ENCODE results near the gene PTPRN2. TPM values are rescaled to one million over a fixed set of nuclear protein-coding genes. Genes with fewer than 3 reads are reported as not detected.

The PTPRN2 gene
- total RNA-seq, 1 experiment from 2014 or later: 2.1 TPM

DNA sequence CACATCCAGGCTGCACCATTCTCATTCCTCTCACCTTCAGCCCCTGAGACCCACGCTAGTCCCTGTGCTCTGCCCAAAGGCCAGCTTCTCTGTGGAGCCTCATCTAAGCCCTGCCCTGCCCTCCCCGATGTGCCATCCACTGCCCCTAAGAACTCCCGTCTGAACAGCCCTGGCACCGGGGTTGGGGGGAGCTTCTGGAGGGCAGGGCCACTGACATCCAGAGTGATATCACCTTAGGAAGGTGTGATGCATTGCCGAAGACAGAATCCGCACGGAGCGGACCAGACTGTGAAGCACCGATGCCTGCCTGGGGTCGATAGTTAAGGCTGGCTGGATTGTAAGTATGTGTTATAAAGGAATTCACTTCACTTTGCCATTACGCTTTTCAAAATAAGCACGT is 511.0 kb downstream of the PTPRN2 start:
- Histone ChIP-seq H3K79me2 (ENCODE audit: insufficient read depth, low read length) (no peaks in the 10 kb centered on the region), H3K9me2 (ENCODE audit: insufficient read depth) (no peaks in the 10 kb centered on the region), H4K20me1 (ENCODE audit: insufficient read depth) (no peaks in the 10 kb centered on the region), H2AFZ (ENCODE audit: low read depth, low read length, poor library complexity, severe bottlenecking) (no peak overlapping the region), H3K27me3 (ENCODE audit: insufficient read depth, low read length) (no peaks in the 10 kb centered on the region), H3K9me3 (ENCODE audit: control insufficient read depth in 1 of 2, insufficient read depth in 1 of 2, low read depth in 1 of 2, low read length in 2 of 2) (no peaks in the 10 kb centered on the region), H3K4me3 (replicated peaks in 1 of 2; ENCODE audit: low read depth in 1 of 2, low read length in 2 of 2) (no peak overlapping the region), H3K27ac (ENCODE audit: low read depth, low read length) (no peak overlapping the region), H3K4me2 (ENCODE audit: low read length) (no peak overlapping the region), H3K9ac (ENCODE audit: low read length) (no peak overlapping the region), H3K36me3 (ENCODE audit: control insufficient read depth in 1 of 2, insufficient read depth in 2 of 2, low read length in 2 of 2) (no peaks in the 10 kb centered on the region), H3K4me1 (ENCODE audit: control insufficient read depth in 1 of 2, insufficient read depth in 2 of 2, low read length in 2 of 2) (no peaks in the 10 kb centered on the region)
- TF ChIP-seq EGR1 (IDR thresholded peaks at IDR 0.05; ENCODE audit: low read depth) (no peak), EZH2phosphoT487 (IDR thresholded peaks at IDR 0.05; ENCODE audit: borderline replicate concordance) (no peak), ZNF274 (IDR thresholded peaks at IDR 0.05; ENCODE audit: low read depth, low read length) (no peak), YY1 (IDR thresholded peaks at IDR 0.05; ENCODE audit: extremely low read depth, insufficient replicate concordance, low read depth, low read length) (no peak)
- TF ChIP-seq, protein P1, sequence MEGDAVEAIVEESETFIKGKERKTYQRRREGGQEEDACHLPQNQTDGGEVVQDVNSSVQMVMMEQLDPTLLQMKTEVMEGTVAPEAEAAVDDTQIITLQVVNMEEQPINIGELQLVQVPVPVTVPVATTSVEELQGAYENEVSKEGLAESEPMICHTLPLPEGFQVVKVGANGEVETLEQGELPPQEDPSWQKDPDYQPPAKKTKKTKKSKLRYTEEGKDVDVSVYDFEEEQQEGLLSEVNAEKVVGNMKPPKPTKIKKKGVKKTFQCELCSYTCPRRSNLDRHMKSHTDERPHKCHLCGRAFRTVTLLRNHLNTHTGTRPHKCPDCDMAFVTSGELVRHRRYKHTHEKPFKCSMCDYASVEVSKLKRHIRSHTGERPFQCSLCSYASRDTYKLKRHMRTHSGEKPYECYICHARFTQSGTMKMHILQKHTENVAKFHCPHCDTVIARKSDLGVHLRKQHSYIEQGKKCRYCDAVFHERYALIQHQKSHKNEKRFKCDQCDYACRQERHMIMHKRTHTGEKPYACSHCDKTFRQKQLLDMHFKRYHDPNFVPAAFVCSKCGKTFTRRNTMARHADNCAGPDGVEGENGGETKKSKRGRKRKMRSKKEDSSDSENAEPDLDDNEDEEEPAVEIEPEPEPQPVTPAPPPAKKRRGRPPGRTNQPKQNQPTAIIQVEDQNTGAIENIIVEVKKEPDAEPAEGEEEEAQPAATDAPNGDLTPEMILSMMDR (IDR thresholded peaks at IDR 0.05 in 2 of 3, conservative IDR thresholded peaks at IDR 0.05 in 1 of 3; ENCODE audit: borderline replicate concordance in 1 of 3, insufficient read depth in 1 of 3, low read depth in 2 of 3, low read length in 2 of 3): no peak
- ATAC-seq (no peak), DNase-seq (ENCODE audit: low read depth, low spot score) (no peak)
- CTCF ChIA-PET: no interaction called here
- POLR2A ChIA-PET: no interaction called here
- BruUV-seq (replicated peaks): no TSS peak
- intact Hi-C loops (cut with micrococcal nuclease): no loop called here
- RAD21 ChIA-PET (ENCODE audit: low non-redundant PET in 1 of 2, low total read pairs in 2 of 2, uncharacterized antibody in 2 of 2, unreplicated experiment in 2 of 2): no interaction called here

DNA sequence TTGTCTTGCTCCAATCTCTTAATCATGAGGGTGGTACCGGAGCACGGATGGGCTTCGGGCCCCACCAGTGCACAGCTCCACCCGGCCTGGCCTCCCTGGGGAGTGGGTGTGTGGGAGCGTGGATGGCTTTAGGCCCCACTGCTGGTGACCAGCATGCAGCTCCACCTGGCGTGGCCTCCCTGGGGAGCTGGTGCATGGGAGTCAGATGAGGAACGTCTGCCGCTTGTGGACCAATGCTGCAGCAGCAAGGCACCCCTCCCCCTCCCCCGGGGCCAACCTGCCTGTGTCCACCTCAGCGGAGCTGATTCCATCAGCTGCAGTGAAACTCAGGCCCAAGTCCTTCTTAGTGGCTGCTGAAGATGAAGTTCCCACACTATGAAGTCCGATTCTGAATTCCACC is 511.4 kb downstream of the PTPRN2 start:
- CTCF ChIA-PET: no interaction called here
- no peaks in the 10 kb centered on the region; a peak in 1 of 4 replicates for H3K9me3 ChIP-seq (ENCODE audit: control insufficient read depth in 1 of 2, insufficient read depth in 1 of 2, low read depth in 1 of 2, low read length in 2 of 2)

More for the DNA sequence above, 511.4 kb downstream of the PTPRN2 start:
- no TSS peak for BruUV-seq (replicated peaks)
- H3K4me3 ChIP-seq (replicated peaks in 1 of 2; ENCODE audit: low read depth in 1 of 2, low read length in 2 of 2): no peak overlapping the region
- intact Hi-C loops (cut with micrococcal nuclease): no loop called here
- no peak for TF ChIP-seq SP1 (IDR thresholded peaks at IDR 0.05; ENCODE audit: low read depth)
- TF ChIP-seq EZH2 (IDR thresholded peaks at IDR 0.05): no peak
- TF ChIP-seq, protein P2, sequence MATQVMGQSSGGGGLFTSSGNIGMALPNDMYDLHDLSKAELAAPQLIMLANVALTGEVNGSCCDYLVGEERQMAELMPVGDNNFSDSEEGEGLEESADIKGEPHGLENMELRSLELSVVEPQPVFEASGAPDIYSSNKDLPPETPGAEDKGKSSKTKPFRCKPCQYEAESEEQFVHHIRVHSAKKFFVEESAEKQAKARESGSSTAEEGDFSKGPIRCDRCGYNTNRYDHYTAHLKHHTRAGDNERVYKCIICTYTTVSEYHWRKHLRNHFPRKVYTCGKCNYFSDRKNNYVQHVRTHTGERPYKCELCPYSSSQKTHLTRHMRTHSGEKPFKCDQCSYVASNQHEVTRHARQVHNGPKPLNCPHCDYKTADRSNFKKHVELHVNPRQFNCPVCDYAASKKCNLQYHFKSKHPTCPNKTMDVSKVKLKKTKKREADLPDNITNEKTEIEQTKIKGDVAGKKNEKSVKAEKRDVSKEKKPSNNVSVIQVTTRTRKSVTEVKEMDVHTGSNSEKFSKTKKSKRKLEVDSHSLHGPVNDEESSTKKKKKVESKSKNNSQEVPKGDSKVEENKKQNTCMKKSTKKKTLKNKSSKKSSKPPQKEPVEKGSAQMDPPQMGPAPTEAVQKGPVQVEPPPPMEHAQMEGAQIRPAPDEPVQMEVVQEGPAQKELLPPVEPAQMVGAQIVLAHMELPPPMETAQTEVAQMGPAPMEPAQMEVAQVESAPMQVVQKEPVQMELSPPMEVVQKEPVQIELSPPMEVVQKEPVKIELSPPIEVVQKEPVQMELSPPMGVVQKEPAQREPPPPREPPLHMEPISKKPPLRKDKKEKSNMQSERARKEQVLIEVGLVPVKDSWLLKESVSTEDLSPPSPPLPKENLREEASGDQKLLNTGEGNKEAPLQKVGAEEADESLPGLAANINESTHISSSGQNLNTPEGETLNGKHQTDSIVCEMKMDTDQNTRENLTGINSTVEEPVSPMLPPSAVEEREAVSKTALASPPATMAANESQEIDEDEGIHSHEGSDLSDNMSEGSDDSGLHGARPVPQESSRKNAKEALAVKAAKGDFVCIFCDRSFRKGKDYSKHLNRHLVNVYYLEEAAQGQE (IDR thresholded peaks at IDR 0.05; ENCODE audit: low read depth): no peak
- TF ChIP-seq SIN3A (IDR thresholded peaks at IDR 0.05; ENCODE audit: low read depth): no peak
- TF ChIP-seq SRF (IDR thresholded peaks at IDR 0.05; ENCODE audit: low read depth): no peak
- TF ChIP-seq, protein P3, sequence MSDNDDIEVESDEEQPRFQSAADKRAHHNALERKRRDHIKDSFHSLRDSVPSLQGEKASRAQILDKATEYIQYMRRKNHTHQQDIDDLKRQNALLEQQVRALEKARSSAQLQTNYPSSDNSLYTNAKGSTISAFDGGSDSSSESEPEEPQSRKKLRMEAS (IDR thresholded peaks at IDR 0.05): no peak
- TF ChIP-seq EZH2phosphoT487 (IDR thresholded peaks at IDR 0.05; ENCODE audit: borderline replicate concordance): no peak
- TF ChIP-seq ELF1 (IDR thresholded peaks at IDR 0.05; ENCODE audit: borderline replicate concordance, low read depth): no peak
- TF ChIP-seq POLR2AphosphoS5 (IDR thresholded peaks at IDR 0.05; ENCODE audit: low read depth, low read length): no peak
- TF ChIP-seq CEBPB (IDR thresholded peaks at IDR 0.05; ENCODE audit: low read depth): no peak
- H3K4me1 ChIP-seq (ENCODE audit: control insufficient read depth in 1 of 2, insufficient read depth in 2 of 2, low read length in 2 of 2): no peaks in the 10 kb centered on the region
- no peaks in the 10 kb centered on the region for H3K79me2 ChIP-seq (ENCODE audit: insufficient read depth, low read length)
- H3K9me2 ChIP-seq (ENCODE audit: insufficient read depth): no peaks in the 10 kb centered on the region
- no peak overlapping the region for H3K4me2 ChIP-seq (ENCODE audit: low read length)
- no peaks in the 10 kb centered on the region for H3K27me3 ChIP-seq (ENCODE audit: insufficient read depth, low read length)
- ChIA-PET POLR2A (no interaction called here), RAD21 (ENCODE audit: low non-redundant PET in 1 of 2, low total read pairs in 2 of 2, uncharacterized antibody in 2 of 2, unreplicated experiment in 2 of 2) (no interaction called here)
- no peak overlapping the region for H2AFZ ChIP-seq (ENCODE audit: low read depth, low read length, poor library complexity, severe bottlenecking)
- H3K9ac ChIP-seq (ENCODE audit: low read length): no peak overlapping the region
- ATAC-seq (no peak), DNase-seq (ENCODE audit: low read depth, low spot score) (no peak)
- no peak overlapping the region for H3K27ac ChIP-seq (ENCODE audit: low read depth, low read length)
- H3K36me3 ChIP-seq (ENCODE audit: control insufficient read depth in 1 of 2, insufficient read depth in 2 of 2, low read length in 2 of 2): no peaks in the 10 kb centered on the region
- no peaks in the 10 kb centered on the region for H4K20me1 ChIP-seq (ENCODE audit: insufficient read depth)
